Activated CD4-positive, alpha-beta T cell treated with anti-CD3 and anti-CD28 coated beads, Interleukin-2, amount 50 U/mL, for 16 hours (primary cell): ENCODE data around the gene RNF135.
"Not testable (repeated sequence)": the region's sequence is repeated elsewhere in the genome, so short reads cannot be mapped to it uniquely, and the experiment has no call there.

Experiments
- DNase-seq: peaks from one replicate; pipeline ENCODE4 v3.0.0-alpha.2; 2020

RNF135 gene

DNA sequence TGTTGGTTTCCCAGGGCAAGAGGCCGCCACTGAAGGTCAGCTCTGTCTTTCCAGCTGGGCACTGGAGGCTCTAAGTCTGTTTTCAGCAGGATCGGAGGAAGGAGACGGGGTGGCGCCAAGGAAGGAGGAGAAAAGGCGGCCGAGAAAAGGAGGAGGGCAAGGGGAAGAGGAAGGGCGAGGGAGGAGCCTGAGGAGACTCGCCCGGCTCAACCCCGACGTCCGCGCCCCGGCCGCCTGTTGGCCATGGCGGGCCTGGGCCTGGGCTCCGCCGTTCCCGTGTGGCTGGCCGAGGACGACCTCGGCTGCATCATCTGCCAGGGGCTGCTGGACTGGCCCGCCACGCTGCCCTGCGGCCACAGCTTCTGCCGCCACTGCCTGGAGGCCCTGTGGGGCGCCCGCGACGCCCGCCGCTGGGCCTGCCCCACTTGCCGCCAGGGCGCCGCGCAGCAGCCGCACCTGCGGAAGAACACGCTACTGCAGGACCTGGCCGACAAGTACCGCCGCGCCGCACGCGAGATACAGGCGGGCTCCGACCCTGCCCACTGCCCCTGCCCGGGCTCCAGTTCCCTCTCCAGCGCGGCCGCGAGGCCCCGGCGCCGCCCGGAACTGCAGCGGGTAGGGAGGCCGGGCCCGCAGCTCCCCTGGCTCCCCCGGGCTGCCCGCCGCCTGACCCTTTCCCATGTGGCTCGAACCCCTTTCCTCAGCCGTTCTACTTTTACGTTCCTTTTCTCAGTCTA lies at the start of gene RNF135:
RNF135 (plus strand) TSS at position 209 of the 737 bp plus-strand sequence; CDS start at position 244, 35 bp downstream.
- peak; percentile 74 for DNase-seq

- no peak for DNase-seq
Observed at GRCh38 chr17:30921544-30922196, 49.2 kb upstream of the RNF135 start, which contains the start of gene ADAP2. ADAP2 (plus strand) TSS chr17:30921945; CDS start chr17:30922015, 70 bp downstream.

DNA sequence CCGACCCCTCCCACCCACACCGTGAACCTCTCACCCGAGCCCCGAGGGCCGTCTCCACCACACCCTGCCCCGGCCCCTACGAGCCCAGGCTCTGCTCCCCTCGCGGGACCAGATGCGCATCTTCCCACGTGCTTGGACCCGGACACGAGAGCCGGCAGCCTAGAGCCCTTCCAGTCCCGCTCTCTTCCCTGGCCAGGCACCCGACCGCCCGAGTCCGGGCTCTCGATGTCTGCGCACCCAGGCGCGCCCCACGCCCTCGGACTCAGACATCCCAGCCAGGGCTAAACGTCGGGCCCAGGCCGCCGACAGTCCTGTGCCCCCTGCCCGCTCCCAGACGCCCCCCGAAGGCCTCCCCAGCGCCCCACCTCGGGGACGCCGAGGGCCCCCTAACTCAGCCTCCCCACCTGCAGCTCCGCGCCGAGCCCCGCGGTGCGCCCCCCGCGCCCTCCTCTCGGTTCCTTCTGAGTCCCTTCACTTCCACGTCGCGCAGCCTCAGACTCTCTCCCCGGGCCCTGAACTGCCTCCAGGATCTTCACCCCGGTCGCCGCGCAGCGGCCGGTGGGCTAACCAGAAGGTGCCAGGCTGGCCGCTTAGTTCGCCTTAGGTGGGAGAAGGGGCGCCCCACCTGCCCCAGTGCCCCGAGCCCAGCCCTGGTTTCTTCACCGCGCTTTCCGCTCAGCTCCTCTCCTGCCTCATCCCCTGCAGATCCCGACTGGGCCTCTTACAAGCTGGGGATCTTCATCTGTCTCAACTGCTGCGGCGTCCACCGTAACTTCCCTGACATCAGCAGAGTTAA lies 48.4 kb upstream of the RNF135 start:
- DNase-seq, result no peak

GRCh38 chr17:30924341-30924740 lies 46.5 kb upstream of the RNF135 start:
- no peak for DNase-seq

- DNase-seq, result no peak
Observed at GRCh38 chr17:30926516-30926915, 44.3 kb upstream of the RNF135 start.

GRCh38 chr17:30927756-30928155 lies 43.1 kb upstream of the RNF135 start:
- DNase-seq, result no peak

DNA sequence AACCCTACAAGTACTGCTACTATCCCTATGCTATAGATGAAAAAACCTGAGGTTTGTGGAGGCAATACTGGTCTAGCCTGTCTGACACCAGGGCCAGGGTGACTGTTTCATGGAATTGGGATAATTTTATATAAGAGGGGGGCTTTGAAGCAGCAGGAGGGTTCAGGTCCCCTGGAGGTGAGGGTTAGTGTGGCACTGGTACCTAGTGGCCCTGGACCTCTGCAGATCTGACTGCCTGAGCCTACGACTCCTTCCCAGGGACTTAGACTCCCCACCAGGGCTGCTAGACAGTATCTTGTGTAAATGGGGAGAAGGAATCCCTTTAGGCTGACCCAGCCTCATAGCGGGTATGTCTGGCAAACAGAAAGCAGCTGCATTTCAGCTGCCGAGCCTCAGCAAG lies 42.3 kb upstream of the RNF135 start:
- no peak for DNase-seq

- DNase-seq, result no peak
Observed at GRCh38 chr17:30929081-30929633, 41.7 kb upstream of the RNF135 start.

DNA sequence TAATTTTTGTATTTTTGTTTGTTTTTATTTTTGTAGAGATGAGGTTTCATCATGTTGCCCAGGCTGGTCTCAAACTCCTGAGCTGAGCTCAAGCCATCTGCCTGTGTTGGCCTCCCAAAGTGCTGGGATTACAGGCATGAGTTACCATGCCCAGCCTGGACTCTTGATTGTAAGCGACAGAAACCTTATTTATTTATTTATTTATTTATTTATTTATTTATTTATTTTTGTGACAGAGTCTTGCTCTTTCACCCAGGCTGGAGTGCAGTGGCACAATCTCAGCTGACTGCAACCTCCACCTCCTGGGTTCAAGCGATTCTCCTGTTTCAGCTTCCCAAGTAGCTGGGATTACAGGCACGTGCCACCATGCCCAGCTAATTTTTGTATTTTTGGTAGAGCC lies 41.0 kb upstream of the RNF135 start:
- not testable (repeated sequence) for DNase-seq

DNA sequence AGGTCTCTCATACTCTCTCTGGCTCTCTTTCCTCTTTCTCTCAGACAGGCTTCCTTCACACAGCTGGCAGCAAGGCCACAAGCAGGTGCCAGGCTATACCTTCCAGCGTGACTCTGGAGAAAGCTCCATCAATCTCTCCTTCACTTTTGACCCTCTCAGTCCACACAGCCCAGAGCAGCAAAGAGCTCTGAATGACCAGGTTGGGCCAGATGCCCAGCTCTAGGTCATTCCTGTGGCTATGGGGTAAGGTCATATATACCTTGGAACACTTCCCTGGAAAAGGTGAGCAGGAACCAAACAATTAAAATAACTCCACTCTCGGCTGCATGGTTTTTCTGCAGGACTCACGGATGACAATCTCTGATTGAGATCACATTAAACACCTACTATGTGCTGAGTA lies 40.3 kb upstream of the RNF135 start:
- no peak for DNase-seq

GRCh38 chr17:30931582-30931981 lies 39.3 kb upstream of the RNF135 start:
- DNase-seq, result not testable (repeated sequence)

DNA sequence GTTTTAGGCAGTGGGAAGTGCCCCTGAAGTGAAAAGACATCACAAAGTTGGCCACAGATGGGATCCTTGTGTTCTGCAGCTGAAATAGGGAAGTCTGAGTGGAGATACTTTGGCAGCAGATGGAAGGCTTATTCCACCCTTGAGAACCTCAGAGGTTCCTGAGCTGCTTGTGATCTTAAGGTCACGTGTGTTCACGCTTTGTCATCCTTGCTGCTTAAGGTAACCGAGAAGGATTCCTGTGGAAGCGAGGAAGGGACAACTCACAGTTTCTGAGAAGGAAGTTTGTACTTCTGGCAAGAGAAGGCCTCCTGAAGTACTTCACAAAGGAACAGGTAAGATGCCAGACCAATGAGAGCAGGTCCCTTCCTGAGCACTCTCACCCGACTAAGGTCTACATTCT lies 36.9 kb upstream of the RNF135 start:
- DNase-seq, result no peak

DNA sequence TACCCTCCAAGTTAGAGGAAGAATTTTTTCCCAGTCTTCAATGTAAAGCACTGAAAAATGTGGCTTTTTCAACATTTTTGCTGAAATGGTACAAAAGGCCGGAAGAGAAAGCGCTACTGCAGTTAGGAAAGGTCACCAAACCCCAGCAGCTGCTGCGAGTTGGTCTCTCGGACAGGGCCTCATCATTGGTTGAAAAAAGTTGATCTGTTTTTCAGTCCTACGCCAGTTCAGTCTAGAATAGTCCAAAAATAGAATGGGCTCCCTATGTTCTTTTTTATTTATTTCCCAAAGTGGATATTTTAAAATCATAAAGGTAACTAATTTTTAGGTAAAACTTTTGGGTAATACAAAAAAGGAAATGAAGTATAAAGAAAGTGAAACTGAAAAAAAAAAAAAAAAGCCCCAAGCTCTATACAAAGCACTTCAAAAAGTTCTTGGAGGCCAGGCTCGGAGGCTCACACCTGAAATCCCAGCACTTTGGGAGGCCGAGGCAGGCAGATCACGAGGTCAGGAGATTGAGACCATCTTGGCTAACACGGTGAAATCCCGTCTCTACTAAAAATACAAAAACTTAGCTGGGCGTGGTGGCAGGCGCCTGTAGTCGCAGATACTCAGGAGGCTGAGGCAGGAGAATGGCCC lies 31.7 kb upstream of the RNF135 start:
- no peak for DNase-seq

DNA sequence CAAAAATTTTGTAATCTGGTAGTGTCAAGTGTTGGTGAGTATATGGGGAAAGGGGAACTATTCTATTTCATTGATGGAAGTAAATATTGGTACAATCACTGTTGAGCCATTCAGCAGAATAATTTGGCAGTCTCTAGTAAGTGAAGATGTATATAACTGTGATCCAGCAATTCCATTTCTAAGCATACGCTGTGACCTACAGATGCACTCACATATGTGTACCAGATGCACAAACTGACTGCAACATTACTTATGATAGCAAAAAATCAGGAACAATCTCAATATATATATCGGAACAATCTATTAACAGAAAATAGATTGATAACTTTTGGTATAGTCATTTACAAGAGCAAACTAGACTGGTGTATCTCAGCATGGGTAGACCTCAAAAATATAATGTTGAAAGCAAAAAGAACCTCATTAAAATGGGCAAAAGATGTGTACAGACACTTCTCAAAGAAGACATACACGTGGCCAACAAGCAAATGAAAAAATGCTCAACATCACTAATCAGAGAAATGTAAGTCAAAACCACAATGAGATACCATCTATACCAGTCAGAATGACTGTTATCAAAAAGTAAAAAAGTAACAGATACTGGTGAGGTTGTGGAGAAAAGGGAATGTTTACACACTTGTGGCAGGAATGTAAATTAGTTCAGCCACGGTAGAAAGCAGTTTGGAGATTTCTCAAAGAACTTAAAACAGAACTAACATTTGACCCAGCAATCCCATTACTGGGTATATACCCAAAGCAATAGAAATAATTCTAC lies 28.3 kb upstream of the RNF135 start:
- DNase-seq, result no peak

DNA sequence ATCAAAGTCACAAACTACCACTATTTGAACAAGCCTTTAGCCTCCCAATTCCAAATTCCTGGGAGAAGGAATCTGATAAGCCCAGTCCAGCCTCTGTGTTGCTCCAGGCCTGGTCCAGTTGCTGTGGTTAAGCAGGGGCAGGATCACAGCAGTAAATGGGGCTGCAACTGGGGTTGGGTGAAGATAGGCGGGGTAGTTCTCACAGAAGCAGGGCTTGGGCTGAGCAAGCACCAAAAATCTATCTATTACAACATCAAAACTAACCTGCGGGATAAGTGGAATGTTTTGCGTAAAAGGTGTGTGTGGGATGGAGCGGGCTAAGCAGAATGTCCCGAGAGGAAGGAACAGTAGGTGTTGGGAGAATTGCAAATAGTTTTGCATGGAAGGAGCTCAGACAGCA lies 23.0 kb upstream of the RNF135 start:
- no peak for DNase-seq

GRCh38 chr17:30950189-30950588 lies 20.6 kb upstream of the RNF135 start:
- DNase-seq, result no peak

GRCh38 chr17:30950669-30951399 lies 20.0 kb upstream of the RNF135 start:
- no peak for DNase-seq

DNA sequence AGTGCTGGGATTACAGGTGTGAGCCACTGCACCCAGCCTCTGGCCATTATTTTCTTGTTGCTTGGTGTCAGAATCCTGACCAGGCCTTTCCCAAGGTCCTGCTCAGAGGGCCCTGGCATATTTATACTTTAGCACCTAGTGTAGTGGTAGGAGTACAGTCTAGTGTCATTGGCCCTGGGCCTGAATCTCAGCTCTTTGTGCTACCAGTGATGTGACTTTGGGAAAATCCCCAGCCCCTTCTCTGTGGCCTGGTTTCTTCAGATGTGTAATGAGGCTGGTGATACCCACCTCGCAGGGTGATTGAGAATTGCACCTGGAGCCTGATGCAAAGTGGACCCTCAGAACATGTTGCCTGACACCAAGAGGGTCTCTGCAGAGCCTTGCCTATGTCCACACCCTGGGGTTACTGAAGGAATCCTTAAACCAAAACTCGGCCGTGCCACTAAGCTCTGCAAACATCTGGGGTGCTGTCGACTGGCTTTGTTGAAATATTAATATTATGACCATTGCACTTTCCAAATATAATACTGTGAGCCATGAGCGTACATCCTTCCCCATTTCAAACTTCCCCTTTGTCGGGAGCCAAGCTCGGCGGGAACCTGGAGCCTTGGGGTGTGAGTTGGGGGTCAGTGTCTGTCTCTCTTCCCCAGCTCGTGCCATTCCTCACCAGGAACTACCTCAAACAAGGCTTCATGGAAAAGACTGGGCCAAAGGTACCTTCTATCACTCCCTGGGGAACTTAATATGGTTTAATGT lies 18.0 kb upstream of the RNF135 start:
- no peak for DNase-seq

GRCh38 chr17:30954046-30954830 lies 16.6 kb upstream of the RNF135 start:
- no peak for DNase-seq
